ENCODE measurements around the gene THTPA. TPM values are rescaled to one million over a fixed set of nuclear protein-coding genes. Genes with fewer than 3 reads are reported as not detected.

The THTPA gene
- total and polyA plus RNA-seq, 2 of the 13 experiments (the other 11 are each of a cell fraction or from before 2014, with no cell fraction given), result 7.4 to 8.7 TPM

DNA sequence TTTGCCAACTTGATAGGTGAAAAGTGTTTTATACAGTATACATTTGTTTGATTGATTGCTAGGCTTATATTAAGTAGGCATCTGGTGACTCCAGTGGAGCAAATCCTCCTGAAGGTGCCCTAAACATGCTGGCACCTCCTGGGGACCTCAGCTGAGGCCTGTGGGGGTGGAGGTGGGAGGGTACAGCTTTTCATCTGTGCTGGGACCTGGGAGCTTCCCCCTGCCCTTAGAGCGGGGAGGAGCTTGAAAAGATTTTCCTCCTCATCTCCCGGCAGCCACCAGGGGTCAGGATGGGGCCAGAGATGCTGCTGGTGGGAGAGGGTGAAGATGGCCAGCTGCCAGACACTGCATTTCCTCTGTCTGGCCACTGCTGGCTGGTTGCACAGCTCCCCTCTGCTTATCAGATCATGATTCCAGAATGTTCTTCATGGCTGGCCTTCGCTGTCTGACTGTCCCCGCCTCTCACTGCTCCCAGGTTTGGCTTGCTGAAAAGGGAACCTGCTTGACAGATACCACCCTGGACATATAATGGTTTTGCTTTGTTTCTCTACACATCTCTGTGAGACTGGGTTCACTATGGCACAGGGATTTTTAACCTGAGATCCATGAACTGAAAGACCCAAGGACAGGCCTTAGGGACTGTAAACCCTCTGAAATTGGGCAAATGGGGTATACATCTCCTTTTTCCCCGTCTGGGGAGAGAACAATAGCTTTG is 33.0 kb downstream of the THTPA start (continued):
- TF ChIP-seq ZNF513 (CRISPR knock-in tag; conservative IDR thresholded peaks at IDR 0.05) (no peak), GATAD1 (CRISPR knock-in tag; IDR thresholded peaks at IDR 0.05) (peak; percentile 86), RBAK (CRISPR knock-in tag; IDR thresholded peaks at IDR 0.05) (peak; percentile 73; the same call in 1 of the 2 replicates), RXRA (CRISPR knock-in tag; IDR thresholded peaks at IDR 0.05) (peak; percentile 91), E2F5 (CRISPR knock-in tag; conservative IDR thresholded peaks at IDR 0.05) (no peak), SIN3A (IDR thresholded peaks at IDR 0.05; ENCODE audit: borderline replicate concordance, low read depth, low read length) (no peak; the same call in 1 of the 2 replicates), THAP11 (CRISPR knock-in tag; IDR thresholded peaks at IDR 0.05) (peak; percentile 87), ISX (CRISPR knock-in tag; conservative IDR thresholded peaks at IDR 0.05) (no peak), SCMH1 (CRISPR knock-in tag; IDR thresholded peaks at IDR 0.05; ENCODE audit: borderline replicate concordance) (no peak), ZNF550 (CRISPR knock-in tag; IDR thresholded peaks at IDR 0.05; ENCODE audit: borderline replicate concordance) (peak; percentile 57; the same call in 1 of the 2 replicates), TRAFD1 (CRISPR knock-in tag; IDR thresholded peaks at IDR 0.05; ENCODE audit: borderline replicate concordance) (peak; percentile 97; the same call in 1 of the 2 replicates), ZNF615 (CRISPR knock-in tag; IDR thresholded peaks at IDR 0.05; ENCODE audit: borderline replicate concordance) (peak; percentile 87; the same call in 1 of the 2 replicates), JUND (CRISPR knock-in tag; IDR thresholded peaks at IDR 0.05) (no peak), ZNF230 (CRISPR knock-in tag; IDR thresholded peaks at IDR 0.05) (peak; percentile 98), NR2F1 (CRISPR knock-in tag; IDR thresholded peaks at IDR 0.05) (no peak), ZMYM3 (CRISPR knock-in tag; IDR thresholded peaks at IDR 0.05) (peak; percentile 88; the same call in 1 of the 2 replicates), ZFP62 (CRISPR knock-in tag; IDR thresholded peaks at IDR 0.05) (no peak), NONO (IDR thresholded peaks at IDR 0.05) (no peak), NONO (CRISPR knock-in tag; conservative IDR thresholded peaks at IDR 0.05) (peak; percentile 86)
- TF ChIP-seq, protein P1, sequence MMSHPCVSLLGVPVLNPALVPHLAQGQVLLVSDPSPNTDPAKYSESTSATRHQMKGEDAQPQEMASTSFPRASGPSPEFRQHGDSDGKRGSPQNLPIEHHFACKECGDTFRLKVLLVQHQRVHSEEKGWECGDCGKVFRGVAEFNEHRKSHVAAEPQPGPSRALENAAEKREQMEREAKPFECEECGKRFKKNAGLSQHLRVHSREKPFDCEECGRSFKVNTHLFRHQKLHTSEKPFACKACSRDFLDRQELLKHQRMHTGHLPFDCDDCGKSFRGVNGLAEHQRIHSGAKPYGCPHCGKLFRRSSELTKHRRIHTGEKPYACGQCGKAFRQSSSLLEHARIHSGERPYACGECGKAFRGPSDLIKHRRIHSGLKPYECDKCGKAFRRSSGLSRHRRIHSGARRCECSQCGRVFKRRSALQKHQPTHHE (CRISPR knock-in tag; IDR thresholded peaks at IDR 0.05; ENCODE audit: borderline replicate concordance), result no peak; the same call in 1 of the 2 replicates

Data from HepG2 (cell line).